Parathyroid adenoma (tissue), 2 donors: Measurements from ENCODE around the gene ASPG.

Experiments
- H2AFZ ChIP-seq: fragments of 300-600 bp; sonication (generic); one replicate; pipeline ENCODE4 v1.7.0; 2017; ENCODE audit warnings: antibody characterized with exemption, mild to moderate bottlenecking
- H3K27ac ChIP-seq: fragments of 300-600 bp; sonication (generic); one replicate; pipeline ENCODE4 v1.7.0; 2017
- H3K27me3 ChIP-seq: fragments of 300-600 bp; sonication (generic); one replicate; pipeline ENCODE4 v1.7.0; 2017; ENCODE audit warnings: low read length; ENCODE audit not compliant: control insufficient read depth, insufficient read depth
- H3K36me3 ChIP-seq: fragments of 300-600 bp; sonication (generic); one replicate; pipeline ENCODE4 v1.7.0; 2017; ENCODE audit warnings: low read length; ENCODE audit not compliant: control insufficient read depth, insufficient read depth
- H3K4me1 ChIP-seq: fragments of 300-600 bp; sonication (generic); one replicate; pipeline ENCODE4 v1.7.0; 2017; ENCODE audit warnings: control low read depth
- H3K4me2 ChIP-seq: fragments of 300-600 bp; sonication (generic); one replicate; pipeline ENCODE4 v1.7.0; 2017; ENCODE audit warnings: low read length
- H3K4me3 ChIP-seq: fragments of 300-600 bp; sonication (generic); one replicate; pipeline ENCODE4 v1.7.0; 2017; ENCODE audit warnings: low read depth, low read length
- H3K79me2 ChIP-seq: fragments of 300-600 bp; sonication (generic); one replicate; pipeline ENCODE4 v1.7.0; 2017; ENCODE audit warnings: control low read depth
- H3K9ac ChIP-seq: fragments of 300-600 bp; sonication (generic); one replicate; pipeline ENCODE4 v1.7.0; 2017; ENCODE audit warnings: mild to moderate bottlenecking
- H3K9me3 ChIP-seq: fragments of 300-600 bp; sonication (generic); one replicate; pipeline ENCODE4 v1.7.0; 2017; ENCODE audit warnings: low read length; ENCODE audit not compliant: control insufficient read depth
- TF ChIP-seq, protein P1 (sequence below): fragments of 300-600 bp; sonication (generic); IDR thresholded peaks from one replicate; pipeline ENCODE4 v1.7.0; 2017; ENCODE audit warnings: antibody characterized with exemption, mild to moderate bottlenecking
- donor health status: primary hyperparathyroidism.

The ASPG gene

DNA sequence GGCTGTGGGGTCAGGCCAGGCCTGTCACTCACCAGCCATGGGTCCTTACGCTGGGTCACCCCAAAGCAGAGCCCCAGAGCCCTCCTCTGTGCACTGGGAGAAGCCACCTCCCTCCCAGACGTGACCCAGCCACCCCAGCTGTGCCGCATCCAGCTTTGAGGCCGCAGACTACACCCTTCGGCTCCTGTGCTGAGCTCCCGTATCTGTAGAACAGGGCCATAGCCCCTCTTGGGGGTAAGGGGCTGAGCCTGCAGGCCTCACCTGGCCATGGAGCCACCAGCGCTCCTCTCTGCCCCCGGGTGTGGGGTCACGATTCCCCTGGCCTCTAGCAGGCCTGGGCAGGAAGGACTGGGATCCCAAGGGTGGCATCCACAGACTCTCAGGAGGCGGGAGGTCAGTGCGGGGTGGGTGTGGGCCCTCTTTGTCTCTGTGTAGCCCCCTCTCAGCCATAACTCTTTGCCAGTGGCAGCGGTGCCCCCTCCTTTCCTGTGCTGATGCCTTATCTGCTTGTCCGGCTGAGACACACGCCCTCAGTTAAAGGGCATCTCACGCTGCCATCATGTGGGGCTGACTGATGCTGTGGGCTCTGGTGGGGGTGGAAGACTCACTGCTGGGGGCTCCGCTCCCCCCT is 16.3 kb downstream of the ASPG start:
- no peak overlapping the region for H2AFZ ChIP-seq
- H3K4me3 ChIP-seq, result no peak overlapping the region
- no peaks in the 10 kb centered on the region for H3K4me1 ChIP-seq
- H3K27ac ChIP-seq, result no peak overlapping the region
- no peaks in the 10 kb centered on the region for H3K36me3 ChIP-seq
- H3K9me3 ChIP-seq, result no peaks in the 10 kb centered on the region
- H3K79me2 ChIP-seq, result no peaks in the 10 kb centered on the region
- TF ChIP-seq, protein P1, sequence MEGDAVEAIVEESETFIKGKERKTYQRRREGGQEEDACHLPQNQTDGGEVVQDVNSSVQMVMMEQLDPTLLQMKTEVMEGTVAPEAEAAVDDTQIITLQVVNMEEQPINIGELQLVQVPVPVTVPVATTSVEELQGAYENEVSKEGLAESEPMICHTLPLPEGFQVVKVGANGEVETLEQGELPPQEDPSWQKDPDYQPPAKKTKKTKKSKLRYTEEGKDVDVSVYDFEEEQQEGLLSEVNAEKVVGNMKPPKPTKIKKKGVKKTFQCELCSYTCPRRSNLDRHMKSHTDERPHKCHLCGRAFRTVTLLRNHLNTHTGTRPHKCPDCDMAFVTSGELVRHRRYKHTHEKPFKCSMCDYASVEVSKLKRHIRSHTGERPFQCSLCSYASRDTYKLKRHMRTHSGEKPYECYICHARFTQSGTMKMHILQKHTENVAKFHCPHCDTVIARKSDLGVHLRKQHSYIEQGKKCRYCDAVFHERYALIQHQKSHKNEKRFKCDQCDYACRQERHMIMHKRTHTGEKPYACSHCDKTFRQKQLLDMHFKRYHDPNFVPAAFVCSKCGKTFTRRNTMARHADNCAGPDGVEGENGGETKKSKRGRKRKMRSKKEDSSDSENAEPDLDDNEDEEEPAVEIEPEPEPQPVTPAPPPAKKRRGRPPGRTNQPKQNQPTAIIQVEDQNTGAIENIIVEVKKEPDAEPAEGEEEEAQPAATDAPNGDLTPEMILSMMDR, result no peak
- H3K9ac ChIP-seq, result no peak overlapping the region
- no peak overlapping the region for H3K4me2 ChIP-seq
- H3K27me3 ChIP-seq, result no peaks in the 10 kb centered on the region

DNA sequence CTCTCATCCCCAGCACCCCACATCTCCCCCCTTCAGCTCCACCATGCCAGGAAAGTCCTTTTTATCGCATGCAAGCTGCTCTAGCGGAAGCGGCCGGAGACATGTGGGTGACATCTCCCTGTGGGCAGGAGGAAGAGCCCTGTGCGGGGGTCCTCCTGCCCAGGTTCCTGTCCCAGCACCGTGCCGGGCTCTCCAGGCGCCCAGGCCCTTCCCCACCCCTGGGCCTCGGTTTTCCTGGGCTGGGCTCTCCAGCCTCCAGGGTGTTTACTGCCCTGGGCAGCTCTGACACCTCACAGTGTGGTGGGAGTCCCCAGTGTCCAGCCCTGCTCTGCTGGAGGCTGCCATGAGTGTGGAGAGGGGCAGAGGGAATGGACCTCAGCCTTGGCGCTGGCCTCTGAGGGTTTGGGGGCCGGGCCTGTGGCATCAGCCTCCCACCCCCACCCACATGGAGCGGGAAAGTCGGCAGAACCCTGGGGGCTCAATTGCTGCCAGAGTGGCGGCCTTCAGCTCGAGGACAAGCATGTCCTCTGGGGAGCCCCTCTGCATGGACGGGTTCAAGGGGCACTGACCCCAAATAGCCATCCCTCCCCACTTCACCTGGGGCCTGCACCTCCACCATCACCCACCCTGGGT is 16.9 kb downstream of the ASPG start:
- Histone ChIP-seq H3K9ac (no peak overlapping the region), H3K27ac (no peak overlapping the region), H3K79me2 (no peaks in the 10 kb centered on the region), H3K36me3 (no peaks in the 10 kb centered on the region), H3K4me2 (no peak overlapping the region), H3K27me3 (no peaks in the 10 kb centered on the region), H3K9me3 (no peaks in the 10 kb centered on the region), H2AFZ (no peak overlapping the region), H3K4me3 (no peak overlapping the region), H3K4me1 (no peaks in the 10 kb centered on the region)
- TF ChIP-seq, protein P1, result no peak

DNA sequence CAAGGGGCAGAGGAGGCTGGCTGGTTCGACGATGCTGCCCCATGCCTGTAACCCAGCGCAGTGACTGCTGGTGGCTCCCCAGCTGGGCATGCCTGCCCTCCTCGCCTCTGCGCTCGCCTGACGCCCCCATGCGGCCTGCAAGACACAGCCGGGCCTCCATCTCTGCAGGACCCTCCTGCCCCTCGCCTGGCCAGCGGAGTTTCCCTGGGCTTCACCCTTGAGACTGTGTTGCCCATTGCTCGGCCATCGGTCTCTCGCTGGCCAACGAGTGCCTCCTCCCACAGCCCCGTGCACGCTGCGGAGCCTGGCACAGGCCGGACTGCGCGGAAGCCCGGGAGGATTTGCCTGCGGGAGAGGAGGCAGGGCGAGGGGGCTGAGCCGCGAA is 17.6 kb downstream of the ASPG start:
- Histone ChIP-seq H3K4me1 (no peaks in the 10 kb centered on the region), H3K27me3 (no peaks in the 10 kb centered on the region), H3K4me2 (no peak overlapping the region), H3K36me3 (no peaks in the 10 kb centered on the region), H3K9me3 (no peaks in the 10 kb centered on the region), H3K9ac (no peak overlapping the region), H2AFZ (no peak overlapping the region), H3K4me3 (no peak overlapping the region), H3K79me2 (no peaks in the 10 kb centered on the region), H3K27ac (no peak overlapping the region)
- TF ChIP-seq, protein P1, result no peak

DNA sequence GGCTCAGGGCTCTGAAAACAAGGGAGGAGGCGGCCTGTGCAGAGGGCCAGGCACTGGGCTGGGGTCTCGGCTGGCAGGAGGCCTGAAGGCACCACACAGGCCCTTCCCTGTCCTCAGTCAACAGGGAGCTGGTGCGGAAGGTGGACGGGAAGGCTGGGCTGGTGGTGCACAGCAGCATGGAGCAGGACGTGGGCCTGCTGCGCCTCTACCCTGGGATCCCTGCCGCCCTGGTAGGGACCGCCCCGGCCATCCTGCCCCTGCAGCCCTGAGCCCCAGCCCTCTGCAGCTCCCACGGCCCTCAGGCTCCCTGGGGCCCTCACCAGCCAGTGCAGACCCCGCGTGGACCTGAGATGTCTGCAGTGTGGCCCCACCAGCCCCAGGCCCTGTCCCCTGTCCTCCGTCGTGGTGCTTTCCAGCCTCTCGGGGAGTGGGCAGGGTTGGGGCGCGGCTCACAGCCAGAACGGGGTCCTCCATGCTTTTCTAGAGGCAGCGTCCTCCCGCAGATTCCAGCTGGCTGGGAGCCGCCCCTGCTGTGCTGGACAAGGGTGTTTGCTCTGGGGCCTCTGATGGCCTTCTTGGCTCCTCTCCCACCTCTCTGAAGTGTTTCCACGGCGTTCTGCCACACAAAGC is 18.1 kb downstream of the ASPG start:
- no peak overlapping the region for H2AFZ ChIP-seq
- H3K36me3 ChIP-seq, result no peaks in the 10 kb centered on the region
- H3K9ac ChIP-seq, result no peak overlapping the region
- H3K27ac ChIP-seq, result no peak overlapping the region
- H3K4me1 ChIP-seq, result no peaks in the 10 kb centered on the region
- H3K27me3 ChIP-seq, result no peaks in the 10 kb centered on the region
- no peak overlapping the region for H3K4me3 ChIP-seq
- no peaks in the 10 kb centered on the region for H3K9me3 ChIP-seq
- TF ChIP-seq, protein P1, result no peak
- no peak overlapping the region for H3K4me2 ChIP-seq
- H3K79me2 ChIP-seq, result no peaks in the 10 kb centered on the region
